Stomach (tissue), 9 donors: Measurements from ENCODE around the gene MED10. TPM values are rescaled to one million over a fixed set of nuclear protein-coding genes. Genes with fewer than 3 reads are reported as not detected.
"Not testable (repeated sequence)": the region's sequence is repeated elsewhere in the genome, so short reads cannot be mapped to it uniquely, and the experiment has no call there.

Experiments
- DNase-seq, 2 donors: peaks; one replicate each; pipeline versions ENCODE4 v3.0.0 to v3.0.0-alpha.2; 2013 to 2019
- H3K27ac ChIP-seq, 5 donors: fragments of 200-600 bp in 4 of 5; sonication (generic) in 4 of 5; one replicate each; pipeline ENCODE4 v1.5.1; 2013 to 2019; ENCODE audit warnings: mild to moderate bottlenecking in 1 of 5, moderate library complexity in 1 of 5
- H3K27me3 ChIP-seq, 3 donors: fragments of 200-600 bp; sonication (generic); one replicate each; pipeline ENCODE4 v1.5.1; 2017 to 2019; ENCODE audit warnings: mixed run types in 1 of 3
- H3K36me3 ChIP-seq, 4 donors: fragments of 200-600 bp; sonication (generic); 1 replicate in 3 of 4; 2 replicates in 1 of 4; pipeline ENCODE4 v1.5.1; 2016 to 2019
- H3K4me1 ChIP-seq, 4 donors: fragments of 200-600 bp; sonication (generic); one replicate each; pipeline ENCODE4 v1.5.1; 2016 to 2019
- H3K4me3 ChIP-seq, 4 donors: fragments of 200-600 bp; sonication (generic) in 3 of 4; one replicate each; pipeline ENCODE4 v1.5.1; 2016 to 2019; ENCODE audit warnings: mild to moderate bottlenecking in 1 of 4
- H3K9me3 ChIP-seq, 4 donors: fragments of 200-600 bp; sonication (generic); one replicate each; pipeline ENCODE4 v1.5.1; 2016 to 2019
- EP300 ChIP-seq: sonication (generic); formaldehyde crosslinking; IDR thresholded peaks from one replicate; pipeline ENCODE4 v1.6.1; 2017; ENCODE audit warnings: antibody characterized with exemption
- POLR2A ChIP-seq, 4 donors: fragments of 450-650 bp; IDR thresholded peaks; one replicate each; pipeline ENCODE4 v1.6.1; 2016; ENCODE audit warnings: antibody characterized with exemption in 4 of 4, control low read depth in 2 of 4, mild to moderate bottlenecking in 1 of 4, moderate library complexity in 1 of 4
- POLR2AphosphoS5 ChIP-seq, 3 donors: sonication (generic); formaldehyde crosslinking; IDR thresholded peaks; one replicate each; pipeline ENCODE4 v1.6.1; 2016; ENCODE audit warnings: antibody characterized with exemption in 3 of 3
- WGBS, 5 donors: extraction: QIAGEN DNeasy Blood & Tissue Kit in 3 of 5; methylation state at CpG; one replicate each; pipeline versions ENCODE4 v1.1.5 to v1.1.7; 2013 to 2018; 5-methylcytosine and 5-hydroxymethylcytosine counted together
- intact Hi-C: fragments of 100-400 bp; cut with DNase I; formaldehyde crosslinking; loops from one replicate; pipeline ENCODE4 v1.15.1; 2023; ENCODE audit warnings: low total_unique reads
- polyA plus RNA-seq, 3 donors: library from polyadenylated mRNA; stranded (reverse); fragments of 200-250 nt; gene quantifications; one replicate each; pipeline ENCODE4 v1.2.3, GENCODE V29; 2013
- total RNA-seq, 5 donors: library from RNA; depleted of rRNA; stranded (reverse); fragments of >200 nt; gene quantifications; one replicate each; pipeline versions ENCODE4 v1.1.0 to v1.2.3, GENCODE V29; 2014 to 2016
- TF ChIP-seq, protein P1 (sequence below), 7 experiments: fragments of 450-650 bp in 4 of 7; fragments of 200-600 bp in 3 of 7; sonication (generic) in 3 of 7; IDR thresholded peaks; one replicate each; pipeline ENCODE4 v1.5.1; 2016 to 2019; ENCODE audit warnings: antibody characterized with exemption in 7 of 7, control low read depth in 2 of 7, mild to moderate bottlenecking in 1 of 7
- donor health status: healthy with polysubstance abuse.
- donor health status: Bipolar disorder and iron deficiency.
- donor health status: healthy.

The MED10 gene
- total and polyA plus RNA-seq, 8 donors, result 17.5 to 104 (median 34.3) TPM

DNA sequence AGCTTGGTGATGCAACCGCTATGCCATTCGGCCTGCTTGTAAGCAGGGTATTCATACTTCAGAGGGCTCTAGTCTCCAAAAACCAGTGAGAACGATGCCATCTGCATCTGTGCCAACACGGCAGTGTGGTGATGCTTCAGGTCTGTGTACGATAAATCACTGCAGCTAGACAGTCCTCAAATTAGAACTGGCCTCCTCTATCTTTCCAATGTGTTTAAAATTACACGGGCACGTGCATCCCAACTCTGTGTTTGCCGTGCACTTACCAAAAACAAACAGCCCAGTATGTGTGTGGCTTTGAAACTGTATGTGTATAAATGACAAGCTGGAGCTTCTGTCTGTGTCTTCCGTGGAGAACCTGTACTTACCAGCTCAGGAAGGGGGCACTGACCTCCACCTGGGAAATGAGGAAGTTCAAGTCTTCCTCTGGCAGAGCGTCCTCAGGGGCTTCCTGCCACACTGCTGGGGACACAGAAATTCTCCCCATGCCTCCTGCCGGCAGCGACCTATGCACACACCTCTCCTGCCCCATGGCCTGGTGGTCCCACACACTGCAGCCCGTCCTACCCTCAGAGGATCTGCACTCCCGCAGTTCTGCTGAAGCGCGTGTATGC is 12.3 kb downstream of the MED10 start:
- WGBS, 5 donors, result 75 to 78% (median 78%) methylated on average over 14 to 16 of the region's 16 CpGs
- peaks cover 28 to 81% (median 65%) of the 10 kb centered on the region in 4 donors for H3K36me3 ChIP-seq
- H3K4me3 ChIP-seq, result no peak overlapping the region
- no peaks in the 10 kb centered on the region for H3K27me3 ChIP-seq
- TF ChIP-seq EP300, result no peak
- TF ChIP-seq POLR2A (IDR thresholded peaks at IDR 0.05), result no peak
- TF ChIP-seq, protein P1, sequence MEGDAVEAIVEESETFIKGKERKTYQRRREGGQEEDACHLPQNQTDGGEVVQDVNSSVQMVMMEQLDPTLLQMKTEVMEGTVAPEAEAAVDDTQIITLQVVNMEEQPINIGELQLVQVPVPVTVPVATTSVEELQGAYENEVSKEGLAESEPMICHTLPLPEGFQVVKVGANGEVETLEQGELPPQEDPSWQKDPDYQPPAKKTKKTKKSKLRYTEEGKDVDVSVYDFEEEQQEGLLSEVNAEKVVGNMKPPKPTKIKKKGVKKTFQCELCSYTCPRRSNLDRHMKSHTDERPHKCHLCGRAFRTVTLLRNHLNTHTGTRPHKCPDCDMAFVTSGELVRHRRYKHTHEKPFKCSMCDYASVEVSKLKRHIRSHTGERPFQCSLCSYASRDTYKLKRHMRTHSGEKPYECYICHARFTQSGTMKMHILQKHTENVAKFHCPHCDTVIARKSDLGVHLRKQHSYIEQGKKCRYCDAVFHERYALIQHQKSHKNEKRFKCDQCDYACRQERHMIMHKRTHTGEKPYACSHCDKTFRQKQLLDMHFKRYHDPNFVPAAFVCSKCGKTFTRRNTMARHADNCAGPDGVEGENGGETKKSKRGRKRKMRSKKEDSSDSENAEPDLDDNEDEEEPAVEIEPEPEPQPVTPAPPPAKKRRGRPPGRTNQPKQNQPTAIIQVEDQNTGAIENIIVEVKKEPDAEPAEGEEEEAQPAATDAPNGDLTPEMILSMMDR (IDR thresholded peaks at IDR 0.05), result no peak
- TF ChIP-seq POLR2AphosphoS5 (IDR thresholded peaks at IDR 0.05), result no peak
- H3K9me3 ChIP-seq, result no peaks in the 10 kb centered on the region
- H3K4me1 ChIP-seq, result no peaks in the 10 kb centered on the region
- no peak overlapping the region for H3K27ac ChIP-seq
- intact Hi-C loops, result no loop called here
- peak in 1 of 2 donors; percentile 8 for DNase-seq

DNA sequence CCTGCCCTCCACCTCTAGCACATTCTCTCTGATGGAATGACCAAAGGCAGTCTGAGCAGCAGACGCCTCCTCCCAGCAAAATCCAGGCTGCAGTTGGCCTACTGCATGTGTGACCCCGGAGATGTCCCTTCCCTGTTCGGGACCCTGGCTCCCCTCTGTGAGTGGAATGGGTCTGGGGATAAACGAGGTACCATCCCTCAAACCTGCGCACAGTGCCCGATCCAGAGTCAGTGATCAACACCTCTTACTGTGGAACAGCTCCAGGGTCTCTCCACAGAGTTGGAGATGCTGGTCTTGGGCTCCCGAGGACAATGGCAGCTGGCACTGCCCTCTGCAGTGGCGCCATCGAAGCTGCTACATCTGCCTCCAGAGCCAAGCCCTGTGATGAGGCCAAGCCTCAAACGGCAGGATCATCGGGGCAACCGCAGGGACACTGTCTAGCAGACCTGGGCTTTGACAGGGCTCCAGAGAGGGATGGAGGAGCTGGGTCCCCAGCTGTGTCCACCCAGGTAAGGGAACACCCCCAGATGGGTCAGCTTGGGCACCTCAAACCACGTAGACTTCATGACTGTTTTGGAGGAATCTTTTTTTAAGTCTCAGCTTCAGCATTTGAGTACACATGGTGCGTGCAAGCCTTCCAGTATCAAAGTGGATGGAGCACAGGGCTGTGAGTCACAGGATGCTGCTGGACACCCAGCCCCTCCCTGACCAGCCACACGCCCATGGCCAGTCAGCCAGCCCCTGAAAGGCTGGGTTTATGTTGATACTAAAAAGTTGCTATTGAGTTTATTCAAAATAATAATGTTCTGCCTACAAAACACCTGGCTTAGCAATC is 13.0 kb downstream of the MED10 start:
- no peaks in the 10 kb centered on the region for H3K9me3 ChIP-seq
- no peaks in the 10 kb centered on the region for H3K4me1 ChIP-seq
- intact Hi-C loops, result no loop called here
- no peak overlapping the region for H3K4me3 ChIP-seq
- DNase-seq, result peak in 1 of 2 donors; percentile 16
- 86 to 93% (median 92%) methylated on average over 11 to 15 of the region's 15 CpGs for WGBS, 5 donors
- H3K27ac ChIP-seq, result no peak overlapping the region
- H3K27me3 ChIP-seq, result no peaks in the 10 kb centered on the region
- TF ChIP-seq POLR2AphosphoS5 (IDR thresholded peaks at IDR 0.05) (no peak), POLR2A (IDR thresholded peaks at IDR 0.05) (no peak), EP300 (no peak)
- TF ChIP-seq, protein P1 (IDR thresholded peaks at IDR 0.05), result no peak
- peaks cover 21 to 76% (median 58%) of the 10 kb centered on the region in 4 donors for H3K36me3 ChIP-seq

DNA sequence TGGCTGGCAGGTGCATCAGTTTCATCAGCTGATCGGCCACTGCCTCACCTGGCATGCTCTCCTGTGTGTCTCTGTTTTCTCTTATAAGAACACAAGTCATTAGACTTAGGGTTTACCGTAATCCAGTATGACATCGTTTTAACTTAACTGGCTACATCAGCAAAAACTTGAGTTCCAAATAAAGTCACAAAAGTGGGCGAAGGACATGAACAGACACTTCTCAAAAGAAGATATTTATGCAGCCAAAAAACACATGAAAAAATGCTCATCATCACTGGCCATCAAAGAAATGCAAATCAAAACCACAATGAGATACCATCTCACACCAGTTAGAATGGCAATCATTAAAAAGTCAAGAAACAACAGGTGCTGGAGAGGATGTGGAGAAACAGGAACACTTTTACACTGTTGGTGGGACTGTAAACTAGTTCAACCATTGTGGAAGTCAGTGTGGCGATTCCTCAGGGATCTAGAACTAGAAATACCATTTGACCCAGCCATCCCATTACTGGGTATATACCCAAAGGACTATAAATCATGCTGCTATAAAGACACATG is 14.8 kb downstream of the MED10 start:
- H3K9me3 ChIP-seq, H3K27me3 ChIP-seq, H3K4me1 ChIP-seq, intact Hi-C loops, DNase-seq, H3K27ac ChIP-seq, H3K4me3 ChIP-seq: not testable (repeated sequence)
- 96 to 99% (median 97%) methylated on average over 4 of the region's 5 CpGs for WGBS, 5 donors
- peaks cover 3 to 76% (median 48%) of the 10 kb centered on the region in 4 donors for H3K36me3 ChIP-seq

DNA sequence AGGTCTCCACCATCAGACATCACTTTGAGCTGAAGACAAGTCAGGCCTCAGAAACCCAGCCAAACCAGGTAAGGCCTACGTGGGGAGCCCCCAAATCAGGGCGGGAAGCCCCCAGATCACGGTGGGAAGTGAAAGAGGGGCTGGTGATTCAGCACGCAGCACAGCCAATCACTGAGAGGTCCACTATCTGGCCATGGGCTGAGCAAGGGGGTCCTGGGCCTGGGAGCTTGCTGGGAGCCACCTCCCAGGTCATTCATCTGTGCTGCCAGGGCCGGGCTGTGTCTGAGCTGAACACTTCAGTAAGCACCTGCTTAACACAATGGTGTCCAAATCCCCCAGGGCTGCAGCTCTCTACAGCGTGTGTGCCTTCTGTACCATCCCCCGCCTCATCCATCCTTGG is 15.5 kb downstream of the MED10 start:
- no peak overlapping the region for H3K27ac ChIP-seq
- intact Hi-C loops, result no loop called here
- no peaks in the 10 kb centered on the region for H3K4me1 ChIP-seq
- peak in 1 of 2 donors; percentile 14 for DNase-seq
- H3K4me3 ChIP-seq, result no peak overlapping the region
- WGBS, 5 donors, result 95 to 97% (median 96%) methylated on average over 7 of the region's 7 CpGs
- H3K27me3 ChIP-seq, result no peaks in the 10 kb centered on the region
- peaks cover 3 to 76% (median 48%) of the 10 kb centered on the region in 4 donors for H3K36me3 ChIP-seq
- no peak for TF ChIP-seq EP300
- TF ChIP-seq, protein P1 (IDR thresholded peaks at IDR 0.05), result no peak
- no peak for TF ChIP-seq POLR2A (IDR thresholded peaks at IDR 0.05)
- TF ChIP-seq POLR2AphosphoS5 (IDR thresholded peaks at IDR 0.05), result no peak
- no peaks in the 10 kb centered on the region for H3K9me3 ChIP-seq
